Stimulated activated CD4-positive, alpha-beta T cell treated with anti-CD3 and anti-CD28 coated beads, Interleukin-15, amount 100 ng/mL, for 1 hour (primary cell): Measurements from ENCODE around the gene CBARP.
"Not testable (repeated sequence)": the region's sequence is repeated elsewhere in the genome, so short reads cannot be mapped to it uniquely, and the experiment has no call there.

ENCODE experiments used
- DNase-seq, 2 donors: peaks; one replicate each; pipeline ENCODE4 v3.0.0-alpha.2; 2020; ENCODE audit warnings: low read depth in 1 of 2, low spot score in 1 of 2

Gene CBARP

GRCh38 chr19:1214299-1214861 lies 23.4 kb downstream of the CBARP start:
- no peak for DNase-seq

GRCh38 chr19:1213391-1214286 lies 24.2 kb downstream of the CBARP start:
- DNase-seq: peak in 1 of 2 donors; percentile 12

- no peak for DNase-seq
Observed at GRCh38 chr19:1211494-1212234, 26.1 kb downstream of the CBARP start.

- no peak for DNase-seq
Observed at GRCh38 chr19:1210227-1210538, 27.6 kb downstream of the CBARP start.

- DNase-seq: not testable (repeated sequence)
Observed at GRCh38 chr19:1208830-1209229, 29.0 kb downstream of the CBARP start.

GRCh38 chr19:1206864-1207450 lies 30.8 kb downstream of the CBARP start:
- no peak for DNase-seq

- no peak for DNase-seq
Observed at GRCh38 chr19:1206150-1206863, 31.5 kb downstream of the CBARP start.

- DNase-seq: peak; percentile 99 to 100
Observed at GRCh38 chr19:1205114-1206099, 32.4 kb downstream of the CBARP start, which contains the start of gene STK11. Gene STK11 (plus strand): TSS chr19:1205778. CDS start chr19:1206914, 1,136 bp downstream.

GRCh38 chr19:1200614-1201013 lies 37.2 kb downstream of the CBARP start:
- not testable (repeated sequence) for DNase-seq

GRCh38 chr19:1199531-1199930 lies 38.3 kb downstream of the CBARP start:
- DNase-seq: no peak

- no peak for DNase-seq
Observed at GRCh38 chr19:1189419-1189818, 48.4 kb downstream of the CBARP start.

- DNase-seq: no peak
Observed at GRCh38 chr19:1183543-1184172, 54.1 kb downstream of the CBARP start.

GRCh38 chr19:1182727-1183126 lies 55.1 kb downstream of the CBARP start:
- DNase-seq: no peak

GRCh38 chr19:1182068-1182467 lies 55.7 kb downstream of the CBARP start:
- DNase-seq: no peak

- no peak for DNase-seq
Observed at GRCh38 chr19:1181606-1182005, 56.2 kb downstream of the CBARP start.
